HepG2 (cell line): Measurements from ENCODE around the gene GORASP2. TPM values are rescaled to one million over a fixed set of nuclear protein-coding genes. Genes with fewer than 3 reads are reported as not detected.

Experiments used
- ASH2L ChIP-seq: fragments of 300-600, 200-600 bp; sonication (generic); IDR thresholded peaks from 2 replicates; pipeline ENCODE4 v1.7.0; 2017; ENCODE audit warnings: low read depth, mild to moderate bottlenecking, moderate library complexity, mixed read lengths, low read length; ENCODE audit not compliant: insufficient read length
- ATF1 ChIP-seq: IDR thresholded peaks from 2 replicates; pipeline ENCODE4 v1.6.1; 2016; ENCODE audit warnings: mild to moderate bottlenecking, control low read depth
- E2F1 ChIP-seq: sonication (generic); formaldehyde crosslinking; IDR thresholded peaks from 2 replicates; pipeline ENCODE4 v1.5.0; 2020; ENCODE audit warnings: missing genetic modification reagents
- HDAC1 ChIP-seq: sonication (generic); formaldehyde crosslinking; IDR thresholded peaks from 2 replicates; pipeline ENCODE4 v1.5.1; 2020; ENCODE audit warnings: mild to moderate bottlenecking, missing genetic modification reagents
- KDM6A ChIP-seq: IDR thresholded peaks from 2 replicates; pipeline ENCODE4 v1.6.1; 2016; ENCODE audit warnings: low read depth
- MAX ChIP-seq: IDR thresholded peaks from 2 replicates; pipeline ENCODE4 v1.6.1; 2012; ENCODE audit warnings: inconsistent platforms
- NCOA2 ChIP-seq: sonication (generic); formaldehyde crosslinking; IDR thresholded peaks from 2 replicates; pipeline ENCODE4 v1.8.0; 2022; ENCODE audit warnings: inconsistent platforms
- SKIL ChIP-seq: sonication (generic); formaldehyde crosslinking; IDR thresholded peaks from 2 replicates; pipeline ENCODE4 v1.8.0; 2022; ENCODE audit warnings: missing genetic modification reagents, mild to moderate bottlenecking, moderate library complexity, borderline replicate concordance
- SRSF1 ChIP-seq: fragments of 200-400 bp; formaldehyde crosslinking; optimal IDR thresholded peaks from 2 replicates; pipeline ENCODE3; 2017; ENCODE audit warnings: mild to moderate bottlenecking, low read depth, low read length, moderate library complexity
- SSRP1 ChIP-seq: IDR thresholded peaks from 2 replicates; pipeline ENCODE4 v1.6.1; 2016; ENCODE audit warnings: control low read depth
- TMF1 ChIP-seq: sonication (generic); formaldehyde crosslinking; IDR thresholded peaks from 2 replicates; pipeline ENCODE4 v1.8.1; 2022; ENCODE audit warnings: low read depth, missing genetic modification reagents
- ZBTB33 ChIP-seq: sonication (generic); formaldehyde crosslinking; IDR thresholded peaks from 2 replicates; pipeline ENCODE4 v1.4.0; 2020; ENCODE audit warnings: missing genetic modification reagents
- ZBTB49 ChIP-seq: sonication (generic); formaldehyde crosslinking; IDR thresholded peaks from 2 replicates; pipeline ENCODE4 v1.4.0; 2020; ENCODE audit warnings: missing genetic modification reagents, borderline replicate concordance
- ZFP36L1 ChIP-seq: sonication (generic); formaldehyde crosslinking; IDR thresholded peaks from 2 replicates; pipeline ENCODE4 v1.8.0; 2022; ENCODE audit warnings: mild to moderate bottlenecking, missing genetic modification reagents, moderate library complexity
- ZNF263 ChIP-seq: sonication (generic); formaldehyde crosslinking; IDR thresholded peaks from 2 replicates; pipeline ENCODE4 v1.4.0; 2020; ENCODE audit warnings: missing genetic modification reagents
- ZNF768 ChIP-seq: sonication (generic); formaldehyde crosslinking; IDR thresholded peaks from 2 replicates; pipeline ENCODE4 v1.4.0; 2020; ENCODE audit warnings: missing genetic modification reagents
- ZNF770 ChIP-seq: sonication (generic); formaldehyde crosslinking; IDR thresholded peaks from 2 replicates; pipeline ENCODE4 v1.5.0; 2020; ENCODE audit warnings: mild to moderate bottlenecking, missing genetic modification reagents
- ZNF878 ChIP-seq: sonication (generic); formaldehyde crosslinking; IDR thresholded peaks from 2 replicates; pipeline ENCODE4 v1.8.1; 2023; ENCODE audit warnings: mild to moderate bottlenecking, missing genetic modification reagents, moderate library complexity
- polyA plus RNA-seq, 8 experiments: library from polyadenylated mRNA; depleted of rRNA in 3 of 8; stranded (reverse) in 7 of 8; unstranded in 1 of 8; fragments of >200 nt; fragmentation: Illumina TruSeq in 4 of 8; extraction: Trizol in 4 of 8; gene quantifications; 2 replicates each; pipeline versions ENCODE4 v1.2.1 to v1.2.3, GENCODE V29; 2011 to 2016; ENCODE audit warnings: low read depth in 4 of 8, missing spikeins in 1 of 8, mixed read lengths in 1 of 8; ENCODE audit not compliant: insufficient read depth in 1 of 8
- total RNA-seq, 5 experiments: library from RNA; depleted of rRNA; stranded (reverse); fragments of >200 nt; fragmentation: Illumina TruSeq; extraction: Trizol; gene quantifications; 2 replicates each; pipeline ENCODE4 v1.2.3, GENCODE V29; 2016; ENCODE audit warnings: low read depth in 1 of 5

Gene GORASP2
- total and polyA plus RNA-seq, 2 of the 13 experiments (the other 11 are each of a cell fraction or from before 2014, with no cell fraction given): 103 to 239 TPM

- TF ChIP-seq SRSF1 (peak; percentile 83), SKIL (CRISPR knock-in tag) (peak; percentile 61), ASH2L (peak; percentile 91), HDAC1 (CRISPR knock-in tag) (peak; percentile 34; the same call in 1 of the 2 replicates), E2F1 (CRISPR knock-in tag) (peak; percentile 45; the same call in 1 of the 2 replicates), ZBTB49 (no peak), MAX (peak; percentile 97), TMF1 (CRISPR knock-in tag) (0 out of 2 replicates have a peak, but pooled peaks have one; percentile 18), ZBTB33 (CRISPR knock-in tag) (peak; percentile 73), ZNF263 (CRISPR knock-in tag) (peak; percentile 68), ATF1 (CRISPR knock-in tag) (no peak), ZNF768 (CRISPR knock-in tag) (peak; percentile 74; the same call in 1 of the 2 replicates), KDM6A (CRISPR knock-in tag) (0 out of 2 replicates have a peak, but pooled peaks have one; percentile 65), SSRP1 (CRISPR knock-in tag) (peak; percentile 85; the same call in 1 of the 2 replicates), ZNF770 (CRISPR knock-in tag) (peak; percentile 36; the same call in 1 of the 2 replicates), ZNF878 (CRISPR knock-in tag) (peak; percentile 46; the same call in 1 of the 2 replicates), NCOA2 (peak; percentile 27; the same call in 1 of the 2 replicates), ZFP36L1 (CRISPR knock-in tag) (0 out of 2 replicates have a peak, but pooled peaks have one; percentile 34)
Measured at GRCh38 chr2:170973492-170974303, 44.6 kb downstream of the GORASP2 start (continued).
